ES-I3 (cell line): ENCODE data around the gene SPO11.

ENCODE experiments used
- H3K36me3 ChIP-seq: 2 replicates; pipeline ENCODE4 v1.6.1; 2013; ENCODE audit warnings: mild to moderate bottlenecking, low read length, control low read depth, moderate library complexity; ENCODE audit not compliant: insufficient read depth
- H3K4me1 ChIP-seq: 2 replicates; pipeline ENCODE4 v1.6.1; 2013; ENCODE audit warnings: mild to moderate bottlenecking, control low read depth, low read length; ENCODE audit not compliant: insufficient read depth
- H3K9ac ChIP-seq: 2 replicates; pipeline ENCODE4 v1.6.1; 2013; ENCODE audit warnings: low read depth, mild to moderate bottlenecking, low read length, moderate library complexity
- H3K9me3 ChIP-seq: 2 replicates; pipeline ENCODE4 v1.6.1; 2013; ENCODE audit warnings: mild to moderate bottlenecking, low read length, moderate library complexity; ENCODE audit not compliant: control insufficient read depth, insufficient read depth

SPO11 gene

DNA sequence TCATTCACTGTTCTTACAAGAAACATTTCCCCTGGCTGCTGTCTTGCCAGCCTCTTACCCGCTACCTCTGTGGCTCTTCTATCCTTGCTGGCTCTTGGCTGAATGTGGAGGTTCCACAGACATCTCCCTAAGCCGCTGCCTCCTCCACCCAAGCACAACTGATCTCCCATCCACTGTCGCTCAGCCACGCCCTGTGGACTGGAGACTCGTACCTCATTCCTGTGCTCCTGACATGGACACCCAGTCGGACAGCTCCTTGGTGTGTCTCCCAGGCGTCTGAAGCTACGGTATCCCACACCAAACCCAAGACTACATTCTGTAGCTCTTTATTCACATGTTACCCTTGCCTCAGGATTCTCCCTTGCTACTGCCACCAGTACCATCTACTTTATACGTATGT is 40.7 kb downstream of the SPO11 start:
- H3K36me3 ChIP-seq, result peaks cover 71% of the 10 kb centered on the region
- no peaks in the 10 kb centered on the region for H3K9me3 ChIP-seq
- H3K4me1 ChIP-seq, result peaks cover 9% of the 10 kb centered on the region
- H3K9ac ChIP-seq, result no peak overlapping the region

DNA sequence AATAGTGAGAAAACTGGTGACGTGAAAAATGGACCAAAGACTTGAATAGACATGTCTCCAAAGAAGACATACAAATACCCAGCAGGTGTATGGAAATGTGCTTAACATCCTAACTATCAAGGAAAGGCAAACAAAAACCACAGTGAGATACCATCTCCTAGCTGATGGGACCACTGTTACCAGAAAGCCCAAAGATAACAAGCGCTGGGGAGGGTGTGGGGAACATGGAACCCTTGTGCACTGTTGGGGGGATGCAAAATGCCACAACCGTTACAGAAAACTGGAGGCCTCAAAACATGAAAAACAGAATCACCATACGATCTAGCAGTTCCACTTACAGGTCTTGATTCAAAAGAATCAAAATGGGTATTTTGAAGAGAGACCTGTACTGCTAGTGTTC is 41.8 kb downstream of the SPO11 start:
- Histone ChIP-seq H3K9me3 (no peaks in the 10 kb centered on the region), H3K9ac (no peak overlapping the region), H3K36me3 (peaks cover 70% of the 10 kb centered on the region), H3K4me1 (peaks cover 9% of the 10 kb centered on the region)

DNA sequence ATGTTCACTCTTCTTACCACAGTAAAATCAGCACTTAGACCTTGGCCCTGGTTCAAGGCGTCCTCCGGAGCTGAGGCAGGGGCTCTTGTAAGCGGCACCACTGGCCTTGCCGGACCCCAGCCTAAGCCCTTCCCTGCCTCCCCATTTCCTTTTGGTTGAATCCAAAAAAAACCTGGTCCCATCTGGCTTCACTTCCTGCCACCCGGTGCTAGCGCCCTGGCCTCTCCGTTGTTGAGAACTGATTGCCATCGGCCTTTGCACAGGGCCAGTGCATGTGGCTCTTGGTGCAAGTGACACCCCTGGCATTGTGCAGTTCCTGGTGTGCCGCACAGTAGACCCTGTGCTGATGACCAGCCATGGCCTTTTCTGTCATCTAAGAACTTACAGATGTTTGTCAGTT is 42.6 kb downstream of the SPO11 start:
- Histone ChIP-seq H3K4me1 (peaks cover 9% of the 10 kb centered on the region), H3K9me3 (no peaks in the 10 kb centered on the region), H3K9ac (no peak overlapping the region), H3K36me3 (peaks cover 65% of the 10 kb centered on the region)

DNA sequence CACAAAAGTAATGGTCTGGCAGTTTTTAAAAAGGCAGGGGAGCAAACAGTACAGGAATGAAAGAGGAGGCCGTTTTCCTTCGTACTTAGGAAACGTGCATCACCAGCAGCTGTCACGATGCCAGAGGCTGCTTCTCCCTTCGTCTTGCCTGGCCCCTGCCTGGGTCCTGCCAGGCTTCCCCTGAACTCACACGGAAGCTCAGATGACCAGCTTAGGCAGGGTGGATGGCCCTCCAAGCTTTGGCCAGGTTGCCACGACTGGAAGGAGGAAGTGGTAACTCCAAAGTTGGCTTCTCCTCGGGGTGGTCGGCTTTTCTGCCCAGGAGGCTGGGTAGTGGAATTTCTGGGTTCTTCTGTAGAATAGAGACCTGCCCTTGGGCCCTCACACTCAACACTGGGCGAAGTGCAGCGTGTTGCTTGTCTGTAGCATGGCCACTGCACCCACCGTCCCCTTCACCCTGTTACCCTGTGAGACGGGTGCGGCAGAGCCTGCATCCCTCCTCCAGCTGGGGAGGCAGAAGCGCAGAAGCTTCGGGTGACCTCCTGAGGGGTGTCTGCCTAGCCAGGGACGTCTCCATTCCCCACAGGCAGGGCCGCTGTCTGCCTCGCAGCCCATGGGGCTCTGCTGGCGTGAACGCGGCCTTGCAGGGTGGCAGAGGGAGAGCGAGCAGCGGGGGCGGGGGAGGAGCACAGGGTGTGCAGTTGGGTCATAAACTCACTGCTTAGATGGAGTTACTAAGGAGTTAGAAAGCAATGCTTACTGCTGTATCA is 43.2 kb downstream of the SPO11 start:
- H3K4me1 ChIP-seq, result peaks cover 9% of the 10 kb centered on the region
- peaks cover 65% of the 10 kb centered on the region for H3K36me3 ChIP-seq
- no peaks in the 10 kb centered on the region for H3K9me3 ChIP-seq
- no peak overlapping the region for H3K9ac ChIP-seq

DNA sequence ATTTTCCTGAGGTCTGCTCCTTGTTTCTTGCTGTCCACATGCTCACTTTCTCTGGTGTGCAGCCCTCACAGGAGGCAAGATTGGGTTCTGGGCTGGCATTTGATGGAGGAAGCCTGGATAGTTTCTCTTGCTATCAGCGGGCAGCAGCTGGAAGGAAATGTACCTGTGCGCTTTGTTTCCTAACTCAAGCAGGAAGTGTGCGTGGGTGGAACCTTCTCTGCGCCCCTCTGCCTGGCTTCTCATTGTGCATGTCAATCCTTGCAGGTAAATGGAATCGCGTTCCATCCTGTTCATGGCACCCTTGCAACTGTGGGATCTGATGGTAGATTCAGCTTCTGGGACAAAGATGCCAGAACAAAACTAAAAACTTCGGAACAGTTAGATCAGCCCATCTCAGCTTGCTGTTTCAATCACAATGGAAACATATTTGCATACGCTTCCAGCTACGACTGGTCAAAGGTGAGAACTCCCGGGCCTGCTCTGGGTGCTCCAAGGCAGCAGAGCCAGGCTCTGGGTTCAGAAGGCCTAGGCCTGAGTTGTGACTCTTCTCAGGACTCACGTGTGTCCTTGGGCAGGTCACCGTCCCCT is 44.8 kb downstream of the SPO11 start:
- peaks cover 59% of the 10 kb centered on the region for H3K36me3 ChIP-seq
- H3K9me3 ChIP-seq, result no peaks in the 10 kb centered on the region
- H3K4me1 ChIP-seq, result peaks cover 9% of the 10 kb centered on the region
- no peak overlapping the region for H3K9ac ChIP-seq

DNA sequence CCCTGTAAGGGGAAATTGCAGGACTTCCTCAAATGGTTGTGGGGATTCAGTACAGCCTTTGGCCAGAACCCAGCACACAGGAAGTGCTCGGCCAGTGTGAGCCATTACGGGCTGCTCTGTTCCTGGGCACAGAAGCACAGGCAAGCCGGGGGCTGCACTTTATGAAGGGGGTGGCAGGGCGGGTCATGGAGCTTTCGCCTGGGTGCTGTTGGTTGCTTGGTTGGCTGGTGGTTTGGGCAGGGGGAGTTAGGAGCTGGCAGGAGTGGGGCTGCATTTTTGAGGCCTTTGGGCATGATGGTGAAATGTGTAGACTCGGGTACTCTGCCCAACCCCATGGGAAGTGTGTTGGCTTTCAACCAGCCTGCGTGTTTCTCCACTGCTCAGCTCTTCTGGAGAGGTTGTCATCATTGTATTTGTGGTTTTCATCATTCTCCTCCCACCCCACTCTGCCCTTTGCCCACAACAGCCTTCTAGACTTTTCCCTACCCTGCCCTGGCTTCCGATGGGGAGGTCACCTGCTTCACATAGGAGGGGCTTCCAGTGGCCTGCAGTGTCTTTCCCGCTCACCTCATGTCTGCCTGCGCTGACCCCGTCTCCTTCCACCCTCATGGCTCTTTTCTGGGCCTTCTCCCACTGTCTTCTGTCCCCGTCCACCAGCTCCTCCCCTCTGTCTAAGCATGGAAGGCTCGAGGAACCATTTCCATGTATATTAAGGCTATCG is 45.5 kb downstream of the SPO11 start:
- H3K4me1 ChIP-seq, result peaks cover 9% of the 10 kb centered on the region
- no peak overlapping the region for H3K9ac ChIP-seq
- H3K9me3 ChIP-seq, result no peaks in the 10 kb centered on the region
- peaks cover 52% of the 10 kb centered on the region for H3K36me3 ChIP-seq

DNA sequence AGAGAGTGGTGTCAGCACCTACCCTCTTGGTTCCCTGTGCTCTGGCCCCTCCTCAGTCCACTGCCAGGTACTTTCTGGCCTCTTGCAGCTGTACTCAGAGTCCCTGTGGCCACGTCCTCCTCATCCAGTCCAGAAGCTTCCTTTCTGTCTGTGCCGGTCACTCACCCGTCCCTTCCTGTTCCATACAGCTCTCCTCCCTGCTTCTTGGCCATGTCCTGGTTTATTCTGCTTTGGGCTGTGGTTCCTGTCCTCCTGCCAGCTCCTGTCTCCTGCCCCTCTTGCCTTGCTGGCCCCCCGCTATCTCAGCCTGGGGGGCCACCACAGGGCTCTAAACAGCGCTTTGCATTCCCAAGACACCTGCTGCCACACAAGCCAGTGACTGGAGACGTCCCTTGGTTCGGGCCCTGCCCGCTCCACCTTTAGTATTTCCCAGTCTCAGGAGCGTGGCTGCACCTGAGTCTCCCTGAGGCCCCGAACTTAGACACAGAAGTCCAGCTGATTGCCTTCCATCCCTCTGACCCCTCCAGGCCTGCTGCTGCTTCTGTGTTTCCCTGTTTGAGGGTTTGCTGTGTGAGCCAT is 46.1 kb downstream of the SPO11 start:
- H3K9me3 ChIP-seq, result no peaks in the 10 kb centered on the region
- H3K36me3 ChIP-seq, result peaks cover 47% of the 10 kb centered on the region
- H3K9ac ChIP-seq, result no peak overlapping the region
- peaks cover 9% of the 10 kb centered on the region for H3K4me1 ChIP-seq

DNA sequence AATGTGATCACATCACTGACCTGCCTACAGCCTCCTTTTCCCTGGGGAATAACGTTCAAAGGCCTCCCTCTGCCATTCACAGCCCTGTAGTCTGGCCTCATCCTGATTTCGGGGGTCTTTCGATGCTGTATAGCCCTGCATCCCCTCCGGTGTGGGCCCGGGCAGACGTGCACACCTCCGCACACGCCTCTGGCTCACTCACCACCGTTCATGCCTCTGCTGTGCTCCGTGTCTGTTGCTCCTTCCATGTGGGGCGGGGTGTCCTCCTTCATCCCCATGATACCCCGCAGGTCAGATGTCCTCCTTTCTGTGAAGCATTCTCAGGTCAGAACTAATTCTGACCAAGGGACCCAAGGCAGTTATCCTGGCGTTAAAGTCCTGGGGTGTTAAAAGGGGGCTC is 47.7 kb downstream of the SPO11 start:
- Histone ChIP-seq H3K36me3 (peaks cover 34% of the 10 kb centered on the region), H3K9ac (no peak overlapping the region), H3K9me3 (no peaks in the 10 kb centered on the region), H3K4me1 (peaks cover 9% of the 10 kb centered on the region)

DNA sequence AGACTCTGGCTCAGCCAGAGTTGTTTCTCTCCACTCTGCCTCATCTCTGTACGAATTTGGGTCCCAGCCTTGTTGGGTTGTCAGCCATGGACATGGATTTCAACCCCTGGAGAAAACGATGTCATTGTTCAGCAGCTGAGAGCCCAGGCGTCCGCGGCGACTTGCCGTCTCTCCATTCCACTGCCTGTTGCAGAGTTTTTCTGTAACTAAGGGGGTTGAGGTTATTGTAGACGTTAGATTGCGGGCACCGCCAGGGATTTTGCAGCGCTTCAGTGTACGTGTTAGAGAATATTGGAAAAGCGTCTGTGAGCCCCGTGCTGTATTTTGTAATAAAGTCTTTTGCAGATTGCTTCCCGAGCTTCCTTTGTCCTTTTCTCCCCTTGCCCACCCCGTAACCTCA is 48.5 kb downstream of the SPO11 start:
- Histone ChIP-seq H3K9ac (no peak overlapping the region), H3K4me1 (peaks cover 9% of the 10 kb centered on the region), H3K9me3 (no peaks in the 10 kb centered on the region), H3K36me3 (peaks cover 29% of the 10 kb centered on the region)

DNA sequence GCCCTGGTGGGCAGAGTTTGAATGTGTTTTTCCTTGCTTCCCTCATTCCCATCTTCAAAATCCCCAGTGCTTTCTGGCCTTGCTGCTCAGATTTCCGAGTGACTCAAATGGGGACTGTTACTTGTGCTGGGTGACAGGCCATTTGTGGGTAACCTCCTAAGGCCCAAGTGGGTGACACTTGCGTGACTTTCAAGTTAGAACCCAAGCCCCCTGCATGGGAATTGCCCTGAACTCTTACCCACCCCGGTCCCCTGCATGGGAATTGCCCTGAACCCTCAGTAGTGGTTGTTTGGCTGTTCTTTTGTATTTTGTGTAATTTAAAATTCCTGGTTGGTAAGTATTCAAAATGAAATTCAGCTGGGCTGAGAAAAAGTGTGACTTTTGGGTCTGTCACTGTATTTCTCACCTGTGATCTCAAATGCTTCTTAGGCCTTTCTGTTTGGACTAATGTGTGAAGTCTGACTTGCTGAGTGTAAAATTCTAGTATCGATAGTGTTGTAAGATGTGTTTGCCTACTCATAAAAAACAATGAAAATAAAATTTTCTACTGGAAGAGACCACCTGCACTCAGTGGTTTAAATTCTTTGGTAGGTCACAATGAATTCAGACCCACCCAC is 49.2 kb downstream of the SPO11 start:
- Histone ChIP-seq H3K9me3 (no peaks in the 10 kb centered on the region), H3K4me1 (peaks cover 9% of the 10 kb centered on the region), H3K36me3 (peaks cover 25% of the 10 kb centered on the region), H3K9ac (no peak overlapping the region)

DNA sequence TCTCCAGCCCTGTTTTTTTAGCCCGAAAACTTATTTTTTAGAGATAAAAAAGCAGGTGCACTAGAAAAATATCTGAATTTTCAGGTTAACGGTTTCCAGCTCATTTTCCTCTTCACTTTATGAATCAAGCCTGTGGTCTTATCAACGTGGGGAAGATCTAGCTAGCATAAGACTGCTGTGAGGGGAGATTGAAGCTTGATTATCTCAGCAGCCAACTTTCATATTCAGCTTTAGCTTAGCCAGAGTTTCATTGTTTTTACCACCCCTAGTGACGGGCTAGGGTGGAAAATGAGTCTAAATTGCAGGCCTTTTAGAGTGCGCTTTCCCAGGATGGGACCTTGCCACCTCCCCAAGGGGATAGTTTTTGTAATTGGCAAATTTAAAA is 49.7 kb downstream of the SPO11 start:
- Histone ChIP-seq H3K4me1 (peaks cover 7% of the 10 kb centered on the region), H3K36me3 (peaks cover 21% of the 10 kb centered on the region), H3K9me3 (no peaks in the 10 kb centered on the region), H3K9ac (no peak overlapping the region)

DNA sequence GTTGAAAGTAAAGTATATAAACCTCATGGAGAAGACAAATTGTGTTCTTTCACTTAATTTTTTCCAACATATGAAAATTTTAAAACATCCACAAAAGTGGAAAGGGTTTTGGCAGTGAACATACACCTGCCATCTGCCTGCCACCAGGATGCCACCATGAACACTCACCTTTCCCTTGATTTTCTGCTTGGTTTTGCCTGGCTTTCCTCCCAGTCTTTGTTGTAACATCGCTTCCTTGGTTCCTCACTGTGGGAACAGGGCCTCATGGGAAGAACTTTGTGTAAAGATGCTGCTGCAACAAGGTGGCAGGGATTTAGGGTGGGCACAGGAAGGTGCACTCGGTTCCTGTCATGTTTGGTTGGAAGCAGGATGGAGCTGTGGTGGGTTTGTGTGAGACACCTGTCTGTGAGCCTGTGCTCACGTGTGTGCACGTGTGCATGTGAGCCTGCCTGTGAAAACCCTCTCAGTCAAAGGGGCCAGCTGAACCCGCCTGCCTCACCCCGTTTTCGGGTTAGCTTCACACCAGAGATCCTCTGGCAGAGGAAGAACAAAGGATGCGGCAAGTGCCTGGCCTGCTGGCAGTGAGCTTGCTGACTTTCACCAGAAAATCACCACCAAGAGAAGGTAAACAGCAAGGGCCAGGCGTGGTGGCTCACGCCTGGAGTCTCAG is 50.6 kb downstream of the SPO11 start:
- Histone ChIP-seq H3K36me3 (peaks cover 15% of the 10 kb centered on the region), H3K9me3 (no peaks in the 10 kb centered on the region), H3K9ac (no peak overlapping the region), H3K4me1 (no peaks in the 10 kb centered on the region)

DNA sequence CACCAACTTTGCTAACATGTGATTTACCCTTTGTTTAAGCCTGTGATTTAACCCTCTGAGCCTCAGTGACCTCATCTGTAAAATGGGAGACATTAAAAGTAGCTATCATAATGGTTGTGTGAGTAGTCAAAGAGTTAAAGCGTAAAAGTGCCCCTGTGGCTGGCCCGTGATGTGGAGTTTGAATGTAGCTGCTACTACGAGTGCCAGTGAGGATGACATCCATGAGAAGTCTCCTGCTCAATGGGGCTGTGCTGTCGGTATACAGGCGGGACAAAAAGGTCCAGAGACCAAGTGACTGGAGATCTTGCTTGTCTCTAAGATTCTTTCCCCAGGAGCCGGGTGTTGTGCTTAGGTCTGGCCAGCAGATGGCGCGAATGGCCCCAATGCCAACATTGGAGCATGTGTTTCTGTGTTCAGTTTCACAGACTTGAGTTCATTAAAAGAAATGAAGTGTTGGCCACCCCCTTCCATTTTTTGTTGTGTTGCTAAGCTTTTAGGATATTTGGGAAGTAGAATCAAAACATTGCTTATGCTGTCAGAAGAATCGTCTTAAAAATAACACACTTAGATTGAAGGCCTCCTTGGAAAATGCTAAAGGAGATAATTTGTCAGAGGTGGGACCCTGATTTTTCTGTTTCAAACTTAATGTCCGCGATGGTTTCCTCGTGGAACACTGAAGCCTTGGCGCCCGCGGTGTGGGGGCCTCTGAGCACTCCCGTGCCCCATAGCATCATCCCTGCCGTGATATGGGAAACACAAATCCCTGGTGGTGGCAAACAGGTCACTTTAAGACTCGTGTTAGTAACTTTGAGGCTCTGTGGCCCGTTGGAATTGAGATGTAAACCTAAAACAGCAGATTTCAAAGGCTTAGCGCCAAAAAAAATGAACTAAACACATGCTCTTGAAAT is 52.2 kb downstream of the SPO11 start:
- Histone ChIP-seq H3K9ac (no peak overlapping the region), H3K9me3 (no peaks in the 10 kb centered on the region), H3K4me1 (no peaks in the 10 kb centered on the region), H3K36me3 (peaks cover 8% of the 10 kb centered on the region; the same call in 1 of the 2 replicates)
